Spinal cord (tissue), 10 donors: ENCODE measurements around the gene SOCS7. TPM values are rescaled to one million over a fixed set of nuclear protein-coding genes. Genes with fewer than 3 reads are reported as not detected.

ENCODE experiments used
- DNase-seq, 6 donors: peaks; one replicate each; pipeline versions ENCODE4 v3.0.0 to v3.0.0-alpha.2; 2013 to 2015; ENCODE audit warnings: low spot score in 6 of 6, low read depth in 4 of 6
- H3K27ac ChIP-seq: one replicate; pipeline ENCODE4 v1.5.1; 2013; ENCODE audit warnings: low read depth, low read length, control low read depth
- H3K27me3 ChIP-seq: one replicate; pipeline ENCODE4 v1.6.1; 2013; ENCODE audit warnings: low read length; ENCODE audit not compliant: control insufficient read depth, insufficient read depth
- H3K36me3 ChIP-seq: one replicate; pipeline ENCODE4 v1.6.1; 2013; ENCODE audit warnings: low read length; ENCODE audit not compliant: control insufficient read depth, insufficient read depth
- H3K4me1 ChIP-seq: one replicate; pipeline ENCODE4 v1.6.1; 2013; ENCODE audit warnings: low read length; ENCODE audit not compliant: control insufficient read depth, insufficient read depth
- H3K4me3 ChIP-seq: one replicate; pipeline ENCODE4 v1.5.1; 2013; ENCODE audit warnings: low read depth, low read length, control low read depth
- H3K9me3 ChIP-seq: one replicate; pipeline ENCODE4 v1.6.1; 2013; ENCODE audit warnings: low read length; ENCODE audit not compliant: control insufficient read depth, insufficient read depth
- WGBS: methylation state at CpG from one replicate; pipeline ENCODE4 v1.1.5; 2013; ENCODE audit warnings: missing lambda C conversion rate; ENCODE audit not compliant: insufficient coverage; 5-methylcytosine and 5-hydroxymethylcytosine counted together
- polyA plus RNA-seq, 2 donors: library from polyadenylated mRNA; unstranded; fragments of 120-200 nt; gene quantifications; one replicate each; pipeline ENCODE4 v1.2.1, GENCODE V29; 2013; ENCODE audit not compliant: insufficient read length in 2 of 2
- total RNA-seq, 2 donors: library from RNA; depleted of rRNA in 1 of 2; stranded (reverse); fragments of 120-200 nt in 1 of 2; fragments of >200 nt in 1 of 2; gene quantifications; one replicate each; pipeline versions ENCODE4 v1.2.3 to v1.2.4, GENCODE V29; 2013 to 2014
- donor health status: healthy.

SOCS7 gene
- total and polyA plus RNA-seq, 4 donors = 22.2 to 33.4 (median 28.7) TPM

GRCh38 chr17:38334480-38335364 lies 16.9 kb upstream of the SOCS7 start:
- Histone ChIP-seq H3K4me3 (no peak overlapping the region), H3K9me3 (no peaks in the 10 kb centered on the region), H3K27me3 (no peaks in the 10 kb centered on the region), H3K27ac (no peak overlapping the region), H3K36me3 (peaks cover 48% of the 10 kb centered on the region), H3K4me1 (peaks cover 32% of the 10 kb centered on the region)
- DNase-seq = no peak
- 89% methylated on average over 28 of the region's 30 CpGs for WGBS

DNA sequence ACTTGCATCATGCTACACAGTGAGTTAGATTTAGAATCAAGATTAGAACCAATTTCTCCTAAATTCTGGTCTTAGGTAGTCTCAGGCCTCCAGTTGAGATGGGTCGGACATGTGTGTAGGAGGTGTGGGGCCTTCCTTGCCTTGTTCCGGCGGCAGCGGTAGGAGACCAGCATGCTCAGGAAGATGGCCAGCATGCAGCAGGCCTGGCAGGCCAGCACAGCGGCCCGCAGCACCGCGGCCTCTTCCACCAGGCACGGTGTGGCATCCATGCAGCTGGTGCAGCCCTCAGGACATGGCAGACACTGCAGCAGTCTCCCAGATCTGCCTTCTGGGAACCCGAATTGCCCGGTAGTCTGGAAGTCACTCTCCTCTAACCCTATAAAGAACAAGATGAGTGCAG lies 14.8 kb upstream of the SOCS7 start:
- Histone ChIP-seq H3K27me3 (no peaks in the 10 kb centered on the region), H3K9me3 (no peaks in the 10 kb centered on the region), H3K4me1 (peaks cover 23% of the 10 kb centered on the region), H3K27ac (no peak overlapping the region), H3K36me3 (peaks cover 31% of the 10 kb centered on the region), H3K4me3 (no peak overlapping the region)
- no peak for DNase-seq
- WGBS = 85% methylated on average over 11 of the region's 11 CpGs

DNA sequence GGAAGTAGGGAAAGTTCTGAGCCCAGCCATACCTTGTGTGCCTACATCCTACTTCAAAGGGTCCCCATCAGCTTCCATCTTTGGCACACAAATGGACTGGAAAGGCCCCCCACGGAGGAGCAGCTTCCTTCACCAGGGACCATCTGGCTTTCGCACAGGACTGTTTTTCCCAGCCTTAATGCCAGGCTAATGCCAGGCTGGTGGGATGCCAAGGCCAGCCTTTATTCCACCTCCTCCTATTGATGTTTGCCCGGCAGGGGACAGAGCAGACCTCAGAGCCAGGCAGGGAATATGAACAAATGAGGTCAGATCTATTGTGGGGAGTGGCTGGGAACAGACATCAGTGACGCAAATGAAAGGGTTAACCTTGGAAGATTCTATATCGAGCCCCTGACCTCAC lies 13.6 kb upstream of the SOCS7 start:
- Histone ChIP-seq H3K27ac (no peak overlapping the region), H3K36me3 (peaks cover 26% of the 10 kb centered on the region), H3K4me1 (peaks cover 33% of the 10 kb centered on the region), H3K27me3 (no peaks in the 10 kb centered on the region), H3K4me3 (no peak overlapping the region), H3K9me3 (no peaks in the 10 kb centered on the region)
- 62% methylated on average over 3 of the region's 5 CpGs for WGBS
- DNase-seq = peak in 3 of 6 donors; percentile 37 to 76 (median 55)

- Histone ChIP-seq H3K27ac (no peak overlapping the region), H3K27me3 (no peaks in the 10 kb centered on the region), H3K4me3 (no peak overlapping the region), H3K9me3 (no peaks in the 10 kb centered on the region), H3K36me3 (peaks cover 23% of the 10 kb centered on the region), H3K4me1 (peaks cover 37% of the 10 kb centered on the region)
- 89% methylated on average over 4 of the region's 4 CpGs for WGBS
- no peak for DNase-seq
Measured at GRCh38 chr17:38338535-38338934, 13.1 kb upstream of the SOCS7 start.

DNA sequence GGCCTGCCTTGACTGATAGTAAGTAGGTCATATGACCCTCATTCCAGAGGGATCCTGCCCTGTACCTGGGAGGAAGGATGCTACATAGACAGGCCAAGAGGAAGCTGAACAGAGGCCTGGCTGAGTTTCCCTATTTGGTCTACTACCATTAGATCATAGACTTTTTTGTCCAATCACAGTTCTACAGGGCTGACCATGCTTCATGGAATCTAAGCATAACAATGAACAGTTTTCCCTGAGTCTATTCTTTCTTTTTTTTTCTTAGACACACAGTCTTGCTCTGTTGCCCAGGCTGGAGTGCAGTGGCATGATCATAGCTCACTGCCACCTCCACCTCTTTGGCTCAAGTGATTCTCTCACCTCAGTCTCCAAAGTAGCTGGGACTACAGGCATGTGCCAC lies 11.8 kb upstream of the SOCS7 start:
- Histone ChIP-seq H3K27ac (no peak overlapping the region), H3K4me1 (peaks cover 45% of the 10 kb centered on the region)
- no peak for DNase-seq

GRCh38 chr17:38341035-38341721 lies 10.5 kb upstream of the SOCS7 start:
- H3K4me1 ChIP-seq = peaks cover 48% of the 10 kb centered on the region
- H3K9me3 ChIP-seq = no peaks in the 10 kb centered on the region
- H3K4me3 ChIP-seq = no peak overlapping the region
- WGBS = 80% methylated on average over 1 of the region's 5 CpGs
- no peaks in the 10 kb centered on the region for H3K27me3 ChIP-seq
- peak overlapping the region; percentile 49 for H3K27ac ChIP-seq
- peaks cover 6% of the 10 kb centered on the region for H3K36me3 ChIP-seq
- DNase-seq = peak in 3 of 6 donors; percentile 49 to 84 (median 79)

More for the DNA sequence above, 11.8 kb upstream of the SOCS7 start:
- H3K27me3 ChIP-seq = no peaks in the 10 kb centered on the region
- H3K9me3 ChIP-seq = no peaks in the 10 kb centered on the region
- H3K4me3 ChIP-seq = no peak overlapping the region
- H3K36me3 ChIP-seq = peaks cover 13% of the 10 kb centered on the region

GRCh38 chr17:38342886-38343607 lies 8.6 kb upstream of the SOCS7 start:
- H3K4me1 ChIP-seq = peaks cover 41% of the 10 kb centered on the region
- WGBS = 86% methylated on average over 14 of the region's 18 CpGs
- H3K27me3 ChIP-seq = no peaks in the 10 kb centered on the region
- no peak for DNase-seq
- no peaks in the 10 kb centered on the region for H3K36me3 ChIP-seq
- no peak overlapping the region for H3K4me3 ChIP-seq
- no peak overlapping the region for H3K27ac ChIP-seq
- H3K9me3 ChIP-seq = no peaks in the 10 kb centered on the region

DNA sequence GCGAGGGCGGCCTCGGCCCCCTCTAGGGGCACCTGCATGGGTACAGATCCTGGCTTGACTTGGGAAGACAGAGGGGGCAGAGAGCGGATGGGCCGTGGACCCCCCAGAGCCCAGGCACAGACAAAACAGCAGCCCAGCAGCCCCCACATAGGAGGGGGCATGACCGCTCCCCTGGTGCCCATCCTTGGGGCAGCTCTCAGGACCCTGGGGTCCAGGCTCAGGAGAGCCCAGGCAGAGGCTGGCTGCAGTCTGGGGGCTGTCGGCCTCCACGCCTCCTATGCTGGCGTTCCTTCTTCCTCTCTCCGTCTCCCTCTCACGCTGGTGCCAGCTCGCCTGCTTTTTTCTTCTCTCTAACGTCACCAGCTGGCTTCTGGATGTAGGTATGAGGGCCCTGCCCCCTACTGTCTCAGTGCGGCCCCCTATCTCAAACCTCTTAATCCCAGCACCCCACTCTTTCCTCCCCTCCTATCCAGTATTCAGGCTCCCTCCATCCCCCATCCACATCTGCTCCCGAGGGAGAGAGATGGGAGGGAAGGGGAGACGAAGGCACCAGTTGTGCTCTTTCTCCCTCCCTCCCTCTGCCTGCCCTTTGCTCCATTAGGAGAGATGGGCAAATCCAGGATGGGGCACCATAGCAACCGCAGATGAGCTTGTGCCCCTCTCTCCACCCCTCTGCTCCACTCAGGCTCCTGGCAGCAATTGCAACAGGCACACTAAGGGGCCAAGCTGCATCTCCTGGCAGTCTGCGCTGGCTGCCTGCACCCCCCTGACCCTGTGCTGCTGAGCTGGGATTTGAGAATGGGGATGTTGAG lies 7.8 kb upstream of the SOCS7 start, which contains the start of gene GPR179:
Gene GPR179 (minus strand): TSS at position 349 of the 812 bp plus-strand sequence. CDS start 167 bp downstream, at position 182.
- H3K27ac ChIP-seq = no peak within 1 kb of the TSS
- H3K9me3 ChIP-seq = no peaks in the 10 kb centered on the region
- H3K4me1 ChIP-seq = peaks cover 36% of the 10 kb centered on the region
- 63% methylated on average over 10 of the region's 18 CpGs for WGBS
- H3K4me3 ChIP-seq = no peak within 1 kb of the TSS
- DNase-seq = peak in 2 of 6 donors; percentile 57 to 73
- no peaks in the 10 kb centered on the region for H3K27me3 ChIP-seq
- no peaks in the 10 kb centered on the region for H3K36me3 ChIP-seq

DNA sequence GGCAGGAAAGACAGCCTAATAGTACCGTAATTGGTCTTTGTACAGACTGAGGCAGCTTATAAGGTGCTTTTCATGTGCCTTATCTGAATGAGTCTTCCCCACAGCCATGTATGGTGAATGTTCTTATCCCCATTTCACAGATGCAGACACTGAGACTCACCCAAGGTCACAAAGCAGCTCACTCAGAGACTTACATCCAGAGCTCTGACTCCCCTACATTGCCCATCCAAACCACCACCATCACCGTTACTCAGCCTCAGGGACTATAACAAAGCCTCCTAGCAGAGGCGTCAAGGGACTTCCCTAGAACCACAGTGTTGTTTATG lies 7.3 kb upstream of the SOCS7 start:
- H3K4me3 ChIP-seq = no peak overlapping the region
- H3K36me3 ChIP-seq = no peaks in the 10 kb centered on the region
- H3K27me3 ChIP-seq = no peaks in the 10 kb centered on the region
- no peak overlapping the region for H3K27ac ChIP-seq
- peaks cover 38% of the 10 kb centered on the region for H3K4me1 ChIP-seq
- WGBS = 78% methylated on average over 2 of the region's 3 CpGs
- no peaks in the 10 kb centered on the region for H3K9me3 ChIP-seq
- DNase-seq = no peak
